A549 treated with ZK216348 at 1 μM for 4 hours (cell line): Measurements from ENCODE around the gene APOB. TPM values are rescaled to one million over a fixed set of nuclear protein-coding genes. Genes with fewer than 3 reads are reported as not detected.

Source experiments
- total RNA-seq: library from RNA; stranded (reverse); fragments of 200-300 nt; extraction: Qiagen RNA extraction; gene quantifications from 5 replicates; pipeline ENCODE4 v1.2.3, GENCODE V29; 2022; ENCODE audit warnings: low read depth

APOB gene, protein sequence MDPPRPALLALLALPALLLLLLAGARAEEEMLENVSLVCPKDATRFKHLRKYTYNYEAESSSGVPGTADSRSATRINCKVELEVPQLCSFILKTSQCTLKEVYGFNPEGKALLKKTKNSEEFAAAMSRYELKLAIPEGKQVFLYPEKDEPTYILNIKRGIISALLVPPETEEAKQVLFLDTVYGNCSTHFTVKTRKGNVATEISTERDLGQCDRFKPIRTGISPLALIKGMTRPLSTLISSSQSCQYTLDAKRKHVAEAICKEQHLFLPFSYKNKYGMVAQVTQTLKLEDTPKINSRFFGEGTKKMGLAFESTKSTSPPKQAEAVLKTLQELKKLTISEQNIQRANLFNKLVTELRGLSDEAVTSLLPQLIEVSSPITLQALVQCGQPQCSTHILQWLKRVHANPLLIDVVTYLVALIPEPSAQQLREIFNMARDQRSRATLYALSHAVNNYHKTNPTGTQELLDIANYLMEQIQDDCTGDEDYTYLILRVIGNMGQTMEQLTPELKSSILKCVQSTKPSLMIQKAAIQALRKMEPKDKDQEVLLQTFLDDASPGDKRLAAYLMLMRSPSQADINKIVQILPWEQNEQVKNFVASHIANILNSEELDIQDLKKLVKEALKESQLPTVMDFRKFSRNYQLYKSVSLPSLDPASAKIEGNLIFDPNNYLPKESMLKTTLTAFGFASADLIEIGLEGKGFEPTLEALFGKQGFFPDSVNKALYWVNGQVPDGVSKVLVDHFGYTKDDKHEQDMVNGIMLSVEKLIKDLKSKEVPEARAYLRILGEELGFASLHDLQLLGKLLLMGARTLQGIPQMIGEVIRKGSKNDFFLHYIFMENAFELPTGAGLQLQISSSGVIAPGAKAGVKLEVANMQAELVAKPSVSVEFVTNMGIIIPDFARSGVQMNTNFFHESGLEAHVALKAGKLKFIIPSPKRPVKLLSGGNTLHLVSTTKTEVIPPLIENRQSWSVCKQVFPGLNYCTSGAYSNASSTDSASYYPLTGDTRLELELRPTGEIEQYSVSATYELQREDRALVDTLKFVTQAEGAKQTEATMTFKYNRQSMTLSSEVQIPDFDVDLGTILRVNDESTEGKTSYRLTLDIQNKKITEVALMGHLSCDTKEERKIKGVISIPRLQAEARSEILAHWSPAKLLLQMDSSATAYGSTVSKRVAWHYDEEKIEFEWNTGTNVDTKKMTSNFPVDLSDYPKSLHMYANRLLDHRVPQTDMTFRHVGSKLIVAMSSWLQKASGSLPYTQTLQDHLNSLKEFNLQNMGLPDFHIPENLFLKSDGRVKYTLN (N-terminal part only)
- total RNA-seq = not detected in 5 replicates

DNA sequence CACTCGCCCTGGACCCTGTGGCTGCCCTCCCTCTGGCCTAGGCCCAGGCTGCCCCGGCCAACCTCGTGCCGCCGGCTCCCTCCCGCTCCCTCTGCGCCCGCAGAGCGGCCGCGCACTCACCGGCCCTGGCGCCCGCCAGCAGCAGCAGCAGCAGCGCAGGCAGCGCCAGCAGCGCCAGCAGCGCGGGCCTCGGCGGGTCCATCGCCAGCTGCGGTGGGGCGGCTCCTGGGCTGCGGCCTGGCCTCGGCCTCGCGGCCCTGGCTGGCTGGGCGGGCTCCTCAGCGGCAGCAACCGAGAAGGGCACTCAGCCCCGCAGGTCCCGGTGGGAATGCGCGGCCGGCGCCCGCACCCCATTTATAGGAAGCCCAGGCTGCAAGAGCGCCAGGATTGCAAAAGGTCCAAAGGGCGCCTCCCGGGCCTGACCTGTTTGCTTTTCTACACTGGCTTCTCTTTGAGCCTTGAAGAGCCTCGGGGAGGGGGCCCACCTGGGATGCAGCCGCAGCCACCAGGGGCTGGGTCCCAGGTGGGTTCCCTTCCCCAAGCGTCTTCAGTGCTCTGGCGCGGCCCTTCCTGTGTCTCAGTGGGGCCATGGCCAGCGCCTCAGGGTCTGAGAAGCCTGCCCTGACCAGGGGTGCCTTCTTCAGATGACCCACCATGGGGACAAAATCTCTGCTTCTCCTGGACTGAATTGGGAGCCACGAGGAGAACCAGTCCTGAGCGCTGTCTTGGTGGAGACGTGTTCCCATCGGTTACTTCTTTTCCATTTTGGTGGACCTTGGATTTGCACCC lies at the start of gene APOB:
Gene APOB, minus strand, starts transcription at position 330 of the 789 bp plus-strand sequence. Its CDS starts 128 bp downstream, at position 202.

Other genes starting within 250 kb of the APOB start
- gene LDAH, start 221.0 kb downstream of the APOB start, total RNA-seq = 16.9 to 24.1 TPM (median 18.0 TPM) in 5 replicates
- gene TDRD15, start 79.9 kb upstream of the APOB start, total RNA-seq = not detected in 5 replicates